ENCODE measurements around the gene ME1. TPM values are rescaled to one million over a fixed set of nuclear protein-coding genes. Genes with fewer than 3 reads are reported as not detected.

The ME1 gene
- total and polyA plus RNA-seq, 2 of the 13 experiments (the other 11 are each of a cell fraction or from before 2014, with no cell fraction given) = not detected

DNA sequence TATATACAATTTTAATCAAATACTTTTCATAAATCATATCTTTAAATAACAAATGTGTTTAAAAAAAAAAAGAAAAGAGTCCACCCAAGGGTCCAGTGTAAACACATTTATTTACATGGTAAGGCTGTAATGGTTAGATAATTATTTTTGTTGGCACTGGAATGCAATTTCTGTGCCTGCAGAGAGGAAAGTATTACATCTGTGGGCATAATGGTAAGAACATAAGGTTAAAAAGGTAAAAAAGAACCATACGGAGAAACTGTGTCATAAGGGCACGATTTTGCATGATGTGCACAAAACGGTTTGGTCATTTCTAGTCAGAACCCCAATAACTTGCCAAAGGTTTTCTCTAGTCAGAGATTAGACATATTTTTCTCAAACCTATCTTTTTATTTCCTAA lies 183.4 kb downstream of the ME1 start:
- POLR2A ChIA-PET = no interaction called here
- FAIRE-seq = no peak
- WGBS (ENCODE audit: low lambda C conversion rate) = 14% methylated on average over 3 of the region's 3 CpGs

DNA sequence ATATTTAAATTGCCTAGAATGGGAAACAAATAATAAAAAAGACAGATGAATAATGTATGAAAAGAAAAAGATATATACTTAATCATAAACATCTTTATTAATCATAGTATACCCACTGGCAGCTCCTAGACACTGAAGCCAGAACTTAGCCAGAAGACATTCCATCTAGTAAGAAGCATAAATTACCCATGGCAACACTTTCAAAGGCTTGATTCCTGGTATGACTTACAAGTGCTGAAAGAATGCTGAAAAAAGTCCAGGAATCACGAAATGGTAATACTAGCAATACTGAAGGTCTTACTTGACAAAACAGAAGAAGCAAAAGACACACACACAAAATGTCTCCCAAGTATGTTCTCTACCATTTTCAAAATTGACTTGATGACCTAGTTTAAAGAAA lies 199.7 kb downstream of the ME1 start:
- no peaks in the 10 kb centered on the region for H3K79me2 ChIP-seq (ENCODE audit: insufficient read depth, low read length)
- ChIA-PET POLR2A (no interaction called here), CTCF (ENCODE audit: low intra/inter-chr PET ratio, low total read pairs) (no interaction called here)
- H3K4me2 ChIP-seq (ENCODE audit: low read depth, low read length) = no peak overlapping the region
- no peak overlapping the region for H2AFZ ChIP-seq (ENCODE audit: low read length)
- no peaks in the 10 kb centered on the region for H4K20me1 ChIP-seq (ENCODE audit: insufficient read depth, low read length)
- ATAC-seq = no peak
- no peaks in the 10 kb centered on the region for H3K9me3 ChIP-seq (ENCODE audit: low read length)
- BruUV-seq (replicated peaks) = no TSS peak
- intact Hi-C loops (cut with micrococcal nuclease; ENCODE audit: unreplicated experiment) = no loop called here
- no peak overlapping the region for H3K9ac ChIP-seq (ENCODE audit: insufficient read depth, low read depth, low read length)
- H3K4me1 ChIP-seq (ENCODE audit: insufficient read depth, low read length) = no peaks in the 10 kb centered on the region
- in situ Hi-C loops (cut with HindIII; ENCODE audit: extremely low pct_ligation_motif_present, low pct_unique_long_range_greater_than_20kb) = no loop called here
- H3K27ac ChIP-seq (ENCODE audit: extremely low read length, insufficient read depth, low read length) = no peak overlapping the region
- 0% methylated on average over 1 of the region's 1 CpG for WGBS (ENCODE audit: low lambda C conversion rate)
- no peak overlapping the region for H3K4me3 ChIP-seq (replicated peaks in 1 of 3; ENCODE audit: insufficient read depth in 1 of 3, low read depth in 2 of 3, low read length in 3 of 3)
- no peak for FAIRE-seq
- DNase-seq (ENCODE audit: low spot score) = no peak
- no peaks in the 10 kb centered on the region for H3K27me3 ChIP-seq (ENCODE audit: control insufficient read depth in 1 of 2, insufficient read depth in 2 of 2, low read length in 2 of 2)
- TF ChIP-seq, protein P1, sequence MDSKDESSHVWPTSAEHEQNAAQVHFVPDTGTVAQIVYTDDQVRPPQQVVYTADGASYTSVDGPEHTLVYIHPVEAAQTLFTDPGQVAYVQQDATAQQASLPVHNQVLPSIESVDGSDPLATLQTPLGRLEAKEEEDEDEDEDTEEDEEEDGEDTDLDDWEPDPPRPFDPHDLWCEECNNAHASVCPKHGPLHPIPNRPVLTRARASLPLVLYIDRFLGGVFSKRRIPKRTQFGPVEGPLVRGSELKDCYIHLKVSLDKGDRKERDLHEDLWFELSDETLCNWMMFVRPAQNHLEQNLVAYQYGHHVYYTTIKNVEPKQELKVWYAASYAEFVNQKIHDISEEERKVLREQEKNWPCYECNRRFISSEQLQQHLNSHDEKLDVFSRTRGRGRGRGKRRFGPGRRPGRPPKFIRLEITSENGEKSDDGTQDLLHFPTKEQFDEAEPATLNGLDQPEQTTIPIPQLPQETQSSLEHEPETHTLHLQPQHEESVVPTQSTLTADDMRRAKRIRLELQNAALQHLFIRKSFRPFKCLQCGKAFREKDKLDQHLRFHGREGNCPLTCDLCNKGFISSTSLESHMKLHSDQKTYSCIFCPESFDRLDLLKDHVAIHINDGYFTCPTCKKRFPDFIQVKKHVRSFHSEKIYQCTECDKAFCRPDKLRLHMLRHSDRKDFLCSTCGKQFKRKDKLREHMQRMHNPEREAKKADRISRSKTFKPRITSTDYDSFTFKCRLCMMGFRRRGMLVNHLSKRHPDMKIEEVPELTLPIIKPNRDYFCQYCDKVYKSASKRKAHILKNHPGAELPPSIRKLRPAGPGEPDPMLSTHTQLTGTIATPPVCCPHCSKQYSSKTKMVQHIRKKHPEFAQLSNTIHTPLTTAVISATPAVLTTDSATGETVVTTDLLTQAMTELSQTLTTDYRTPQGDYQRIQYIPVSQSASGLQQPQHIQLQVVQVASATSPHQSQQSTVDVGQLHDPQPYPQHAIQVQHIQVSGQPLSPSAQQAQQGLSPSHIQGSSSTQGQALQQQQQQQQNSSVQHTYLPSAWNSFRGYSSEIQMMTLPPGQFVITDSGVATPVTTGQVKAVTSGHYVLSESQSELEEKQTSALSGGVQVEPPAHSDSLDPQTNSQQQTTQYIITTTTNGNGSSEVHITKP (CRISPR knock-in tag; IDR thresholded peaks at IDR 0.05; ENCODE audit: low read depth) = no peak
- TF ChIP-seq ZNF329 (CRISPR knock-in tag; IDR thresholded peaks at IDR 0.05; ENCODE audit: low read depth) (no peak), SMYD3 (CRISPR knock-in tag; IDR thresholded peaks at IDR 0.05) (no peak), ZNF761 (CRISPR knock-in tag; conservative IDR thresholded peaks at IDR 0.05) (no peak)
- no peaks in the 10 kb centered on the region for H3K36me3 ChIP-seq (replicated peaks in 1 of 2; ENCODE audit: control insufficient read depth in 1 of 2, insufficient read depth in 2 of 2, low read length in 2 of 2)

More for the DNA sequence above, 183.4 kb downstream of the ME1 start:
- H3K4me1 ChIP-seq (ENCODE audit: insufficient read depth, low read length) = peaks cover 11% of the 10 kb centered on the region
- in situ Hi-C loops (cut with HindIII; ENCODE audit: extremely low pct_ligation_motif_present, low pct_unique_long_range_greater_than_20kb) (no loop called here), intact Hi-C loops (cut with micrococcal nuclease; ENCODE audit: unreplicated experiment) (no loop called here)
- H3K27ac ChIP-seq (ENCODE audit: extremely low read length, insufficient read depth, low read length) = no peak overlapping the region
- CTCF ChIA-PET (ENCODE audit: low intra/inter-chr PET ratio, low total read pairs) = no interaction called here
- BruUV-seq (replicated peaks) = no TSS peak
- no peak overlapping the region for H3K9ac ChIP-seq (ENCODE audit: insufficient read depth, low read depth, low read length)
- no peaks in the 10 kb centered on the region for H3K36me3 ChIP-seq (replicated peaks in 1 of 2; ENCODE audit: control insufficient read depth in 1 of 2, insufficient read depth in 2 of 2, low read length in 2 of 2)
- ATAC-seq = no peak
- no peaks in the 10 kb centered on the region for H3K27me3 ChIP-seq (ENCODE audit: control insufficient read depth in 1 of 2, insufficient read depth in 2 of 2, low read length in 2 of 2)
- no peak for TF ChIP-seq ZNF101 (CRISPR knock-in tag; IDR thresholded peaks at IDR 0.05; ENCODE audit: borderline replicate concordance, low read depth)
- no peaks in the 10 kb centered on the region for H4K20me1 ChIP-seq (ENCODE audit: insufficient read depth, low read length)
- H3K9me3 ChIP-seq (ENCODE audit: low read length) = no peaks in the 10 kb centered on the region
- H3K4me3 ChIP-seq (replicated peaks in 1 of 3; ENCODE audit: insufficient read depth in 1 of 3, low read depth in 2 of 3, low read length in 3 of 3) = no peak overlapping the region
- DNase-seq (ENCODE audit: low spot score) = no peak
- no peaks in the 10 kb centered on the region for H3K79me2 ChIP-seq (ENCODE audit: insufficient read depth, low read length)
- no peak overlapping the region for H2AFZ ChIP-seq (ENCODE audit: low read length)
- H3K4me2 ChIP-seq (ENCODE audit: low read depth, low read length) = no peak overlapping the region
